HepG2 (cell line): ENCODE results near the gene C7orf57. TPM values are rescaled to one million over a fixed set of nuclear protein-coding genes. Genes with fewer than 3 reads are reported as not detected.
A peak's percentile ranks its signal among the peaks of the same experiment; 100 is the strongest.

Source experiments
- ATAC-seq: fragments of 200-7000 bp; cut with Tn5 transposase; 3 replicates; pipeline ENCODE4 v1.9.1; 2020; ENCODE audit warnings: mild to moderate bottlenecking, moderate library complexity
- BruUV-seq: library from RNA; stranded (reverse); fragments of 400-500 nt; replicated peaks from 2 replicates; lab custom pipeline; 2021; lab: Mats Ljungman, UMichigan
- CTCF ChIA-PET: fragments of 300-600 bp; formaldehyde crosslinking; extraction: SDS; loops from one replicate; lab custom pipeline; 2021; ENCODE audit warnings: low total read pairs, inconsistent platforms, low intra/inter-chr PET ratio; lab: Yijun Ruan, JAX
- POLR2A ChIA-PET: fragments of 350-600 bp; sonication (Branson Sonifier 250); formaldehyde crosslinking; loops from one replicate; lab custom pipeline; 2020; ENCODE audit warnings: antibody characterized with exemption, inconsistent platforms; lab: Yijun Ruan, JAX
- DNase-seq: peaks from one replicate; pipeline ENCODE4 v3.0.0-alpha.2; 2015; ENCODE audit warnings: low spot score
- FAIRE-seq: peaks from 3 replicates; lab custom pipeline; 2011; peaks lifted over from hg19 to GRCh38; lab: Jason Lieb, UNC
- H2AFZ ChIP-seq: one replicate; pipeline ENCODE4 v1.6.1; 2011; ENCODE audit warnings: low read length, inconsistent platforms
- H3K27ac ChIP-seq: fragments of 300-600 bp; 3 replicates; pipeline ENCODE4 v1.8.0; 2011; ENCODE audit warnings: mixed run types, mild to moderate bottlenecking, mixed read lengths, low read length, inconsistent platforms; ENCODE audit not compliant: insufficient read depth; ENCODE audit errors: extremely low read length
- H3K27me3 ChIP-seq, 2 experiments: fragments of 200-600 bp in 1 of 2; 2 replicates in 1 of 2; 3 replicates in 1 of 2; pipeline versions ENCODE4 v1.6.0 to v1.8.0; 2011; ENCODE audit warnings: low read length in 2 of 2, mild to moderate bottlenecking in 2 of 2, moderate library complexity in 2 of 2, inconsistent platforms in 1 of 2; ENCODE audit not compliant: insufficient read depth in 2 of 2, control insufficient read depth in 1 of 2
- H3K36me3 ChIP-seq, 2 experiments: fragments of 200-600 bp in 1 of 2; replicated peaks in 1 of 2; 2 replicates in 1 of 2; 3 replicates in 1 of 2; pipeline versions ENCODE4 v1.5.1 to v1.8.0; 2011; ENCODE audit warnings: low read length in 2 of 2, inconsistent platforms in 1 of 2; ENCODE audit not compliant: insufficient read depth in 2 of 2, control insufficient read depth in 1 of 2
- H3K4me1 ChIP-seq: 2 replicates; pipeline ENCODE4 v1.5.1; 2012; ENCODE audit warnings: low read length, inconsistent platforms; ENCODE audit not compliant: insufficient read depth
- H3K4me2 ChIP-seq: 2 replicates; pipeline ENCODE4 v1.6.0; 2011; ENCODE audit warnings: low read depth, low read length, inconsistent platforms
- H3K4me3 ChIP-seq, 3 experiments: fragments of 200-600 bp in 1 of 3; sonication (generic), shearing (Covaris generic) in 1 of 3; replicated peaks in 1 of 3; 2 replicates each; pipeline ENCODE4 v1.5.1; 2011 to 2016; ENCODE audit warnings: low read length in 3 of 3, inconsistent platforms in 2 of 3, low read depth in 2 of 3, mild to moderate bottlenecking in 2 of 3, control low read depth in 1 of 3, mixed read lengths in 1 of 3; ENCODE audit not compliant: insufficient read depth in 1 of 3
- H3K79me2 ChIP-seq: one replicate; pipeline ENCODE4 v1.6.1; 2011; ENCODE audit warnings: low read length, inconsistent platforms; ENCODE audit not compliant: insufficient read depth
- H3K9ac ChIP-seq: 2 replicates; pipeline ENCODE4 v1.6.0; 2011; ENCODE audit warnings: mild to moderate bottlenecking, low read depth, low read length, inconsistent platforms; ENCODE audit not compliant: insufficient read depth
- H3K9me3 ChIP-seq: 2 replicates; pipeline ENCODE4 v1.5.1; 2012; ENCODE audit warnings: mild to moderate bottlenecking, low read length
- H4K20me1 ChIP-seq: 2 replicates; pipeline ENCODE4 v1.6.0; 2011; ENCODE audit warnings: inconsistent platforms, mild to moderate bottlenecking, low read length, moderate library complexity; ENCODE audit not compliant: insufficient read depth
- CERS6 ChIP-seq: sonication (generic); formaldehyde crosslinking; IDR thresholded peaks from 2 replicates; pipeline ENCODE4 v1.5.0; 2020; ENCODE audit warnings: missing genetic modification reagents
- GMEB2 ChIP-seq: IDR thresholded peaks from 2 replicates; pipeline ENCODE4 v1.6.1; 2016; ENCODE audit warnings: missing biosample characterization, missing genetic modification reagents, low read depth
- KDM1A ChIP-seq: IDR thresholded peaks from 2 replicates; pipeline ENCODE4 v1.6.1; 2016; ENCODE audit warnings: missing compliant biosample characterization
- MAX ChIP-seq: IDR thresholded peaks from 2 replicates; pipeline ENCODE4 v1.6.1; 2012; ENCODE audit warnings: inconsistent platforms
- MLLT10 ChIP-seq: sonication (generic); formaldehyde crosslinking; IDR thresholded peaks from 2 replicates; pipeline ENCODE4 v1.4.0; 2020; ENCODE audit warnings: missing genetic modification reagents
- PAWR ChIP-seq: sonication (generic); formaldehyde crosslinking; IDR thresholded peaks from 2 replicates; pipeline ENCODE4 v1.4.0; 2020; ENCODE audit warnings: missing genetic modification reagents, mild to moderate bottlenecking, borderline replicate concordance
- PLRG1 ChIP-seq: fragments of 450-650 bp; conservative IDR thresholded peaks from 2 replicates; pipeline ENCODE4 v1.6.1; 2016
- POLR2AphosphoS2 ChIP-seq: IDR thresholded peaks from 2 replicates; pipeline ENCODE4 v1.6.1; 2011; ENCODE audit warnings: low read depth, low read length, improper control_type of control experiment
- XRCC5 ChIP-seq: fragments of 200-400 bp; formaldehyde crosslinking; optimal IDR thresholded peaks from 2 replicates; pipeline ENCODE3; 2017; ENCODE audit warnings: mild to moderate bottlenecking, low read length
- ZNF234 ChIP-seq: sonication (generic); formaldehyde crosslinking; conservative IDR thresholded peaks from 2 replicates; pipeline ENCODE4 v1.5.1; 2020; ENCODE audit warnings: mild to moderate bottlenecking, missing genetic modification reagents
- ZNF264 ChIP-seq: sonication (generic); formaldehyde crosslinking; IDR thresholded peaks from 2 replicates; pipeline ENCODE4 v1.4.0; 2020; ENCODE audit warnings: missing genetic modification reagents
- ZNF281 ChIP-seq: sonication (generic); formaldehyde crosslinking; IDR thresholded peaks from 2 replicates; pipeline ENCODE4 v1.4.0; 2020; ENCODE audit warnings: missing genetic modification reagents, borderline replicate concordance
- ZNF383 ChIP-seq: sonication (generic); formaldehyde crosslinking; IDR thresholded peaks from 2 replicates; pipeline ENCODE4 v1.4.0; 2020; ENCODE audit warnings: missing genetic modification reagents, mild to moderate bottlenecking, borderline replicate concordance
- WGBS: methylation state at CpG from one replicate; pipeline ENCODE4 v1.1.6; 2017; ENCODE audit warnings: low lambda C conversion rate; 5-methylcytosine and 5-hydroxymethylcytosine counted together
- in situ Hi-C: cut with HindIII; loops from 2 replicates; pipeline ENCODE4 v1.10.0; 2017; ENCODE audit warnings: low pct_unique_long_range_greater_than_20kb; ENCODE audit not compliant: extremely low pct_ligation_motif_present
- intact Hi-C: fragments of 100-400 bp; cut with micrococcal nuclease; formaldehyde crosslinking; loops from one replicate; pipeline ENCODE4 v1.10.0; 2022; ENCODE audit not compliant: unreplicated experiment
- polyA plus RNA-seq, 8 experiments: library from polyadenylated mRNA; depleted of rRNA in 3 of 8; stranded (reverse) in 7 of 8; unstranded in 1 of 8; fragments of >200 nt; fragmentation: Illumina TruSeq in 4 of 8; extraction: Trizol in 4 of 8; gene quantifications; 2 replicates each; pipeline versions ENCODE4 v1.2.1 to v1.2.3, GENCODE V29; 2011 to 2016; ENCODE audit warnings: low read depth in 4 of 8, missing spikeins in 1 of 8, mixed read lengths in 1 of 8; ENCODE audit not compliant: insufficient read depth in 1 of 8
- total RNA-seq, 5 experiments: library from RNA; depleted of rRNA; stranded (reverse); fragments of >200 nt; fragmentation: Illumina TruSeq; extraction: Trizol; gene quantifications; 2 replicates each; pipeline ENCODE4 v1.2.3, GENCODE V29; 2016; ENCODE audit warnings: low read depth in 1 of 5

C7orf57 gene
- total and polyA plus RNA-seq, 2 of the 13 experiments (the other 11 are each of a cell fraction or from before 2014, with no cell fraction given), result not detected

GRCh38 chr7:48085433-48085791, 50.1 kb downstream of the C7orf57 start:
- TF ChIP-seq XRCC5, result no peak
- TF ChIP-seq ZNF281 (CRISPR knock-in tag), result no peak
- no peak for TF ChIP-seq ZNF383 (CRISPR knock-in tag)
- no peak for TF ChIP-seq MLLT10 (CRISPR knock-in tag)
- TF ChIP-seq KDM1A, result no peak
- TF ChIP-seq PAWR, result no peak
- no peak for TF ChIP-seq ZNF234 (CRISPR knock-in tag)
- no peak for TF ChIP-seq PLRG1
- TF ChIP-seq ZNF264 (CRISPR knock-in tag), result no peak
- no peak for TF ChIP-seq CERS6 (CRISPR knock-in tag)
- TF ChIP-seq POLR2AphosphoS2, result no peak
- TF ChIP-seq GMEB2, result no peak
- TF ChIP-seq MAX, result no peak
- TF ChIP-seq, all 625 proteins: peak for 0
- POLR2A ChIA-PET, result interaction anchor here (1.5 kb wide), 1 partner anchor 59 kb away, joined by 4 read pairs; no protein-coding TSS in a partner anchor
- Histone ChIP-seq H3K4me2 (peak overlapping the region; percentile 58), H3K4me3 (peak overlapping the region in 1 of 3 experiments; percentile 19; a peak in 1 of 6 replicates), H3K79me2 (no peaks in the 10 kb centered on the region), H3K27ac (no peak overlapping the region), H3K9me3 (no peaks in the 10 kb centered on the region), H2AFZ (peak overlapping the region; percentile 29), H3K4me1 (peaks cover 50% of the 10 kb centered on the region), H3K27me3 (no peaks in the 10 kb centered on the region), H3K9ac (peak overlapping the region; percentile 35; the same call in 1 of the 2 replicates), H4K20me1 (no peaks in the 10 kb centered on the region), H3K36me3 (no peaks in the 10 kb centered on the region)
- WGBS, result 85% methylated on average over 1 of the region's 1 CpG
- in situ Hi-C loops (no loop called here), intact Hi-C loops (loop anchor here (5.0 kb wide), 1 partner anchor 48 kb away; the partner anchor contains the start of gene C7orf57)
- CTCF ChIA-PET, result no interaction called here
- no peak for DNase-seq
- no peak for FAIRE-seq
- no peak for ATAC-seq
- BruUV-seq, result no TSS peak
